BJ (cell line): Measurements from ENCODE around the gene OXER1. TPM values are rescaled to one million over a fixed set of nuclear protein-coding genes. Genes with fewer than 3 reads are reported as not detected.

Experiments
- CTCF ChIA-PET: fragments of 350-600 bp; formaldehyde crosslinking; extraction: SDS; loops from one replicate; lab custom pipeline; 2021; ENCODE audit warnings: antibody characterized with exemption, inconsistent platforms; lab: Yijun Ruan, JAX
- POLR2A ChIA-PET: fragments of 300-600 bp; sonication (Branson Sonifier 250); formaldehyde crosslinking; extraction: SDS; loops from one replicate; lab custom pipeline; 2021; ENCODE audit warnings: antibody characterized with exemption; lab: Charles Lee
- DNase-seq: peaks from one replicate; pipeline ENCODE4 v3.0.0-alpha.2; 2011; ENCODE audit warnings: low read depth
- H3K27me3 ChIP-seq: 2 replicates; pipeline ENCODE4 v1.6.0; 2011; ENCODE audit warnings: low read length; ENCODE audit not compliant: control insufficient read depth, insufficient read depth
- H3K36me3 ChIP-seq: 2 replicates; pipeline ENCODE4 v1.5.1; 2011; ENCODE audit warnings: low read length; ENCODE audit not compliant: control insufficient read depth, insufficient read depth
- H3K4me3 ChIP-seq: 2 replicates; pipeline ENCODE4 v1.5.1; 2011; ENCODE audit warnings: low read depth, mild to moderate bottlenecking, control low read depth, low read length
- polyA plus RNA-seq: library from polyadenylated mRNA; depleted of rRNA; stranded (reverse); fragments of >200 nt; gene quantifications from 2 replicates; pipeline ENCODE4 v1.2.3, GENCODE V29; 2011
- TF ChIP-seq, protein P1 (sequence below): IDR thresholded peaks from 2 replicates; pipeline ENCODE4 v1.5.1; 2011; ENCODE audit warnings: low read depth, mild to moderate bottlenecking, control low read depth, inconsistent platforms, low read length, moderate library complexity; ENCODE audit not compliant: insufficient read depth

OXER1 gene
- polyA plus RNA-seq, 1 experiment, result not detected

DNA sequence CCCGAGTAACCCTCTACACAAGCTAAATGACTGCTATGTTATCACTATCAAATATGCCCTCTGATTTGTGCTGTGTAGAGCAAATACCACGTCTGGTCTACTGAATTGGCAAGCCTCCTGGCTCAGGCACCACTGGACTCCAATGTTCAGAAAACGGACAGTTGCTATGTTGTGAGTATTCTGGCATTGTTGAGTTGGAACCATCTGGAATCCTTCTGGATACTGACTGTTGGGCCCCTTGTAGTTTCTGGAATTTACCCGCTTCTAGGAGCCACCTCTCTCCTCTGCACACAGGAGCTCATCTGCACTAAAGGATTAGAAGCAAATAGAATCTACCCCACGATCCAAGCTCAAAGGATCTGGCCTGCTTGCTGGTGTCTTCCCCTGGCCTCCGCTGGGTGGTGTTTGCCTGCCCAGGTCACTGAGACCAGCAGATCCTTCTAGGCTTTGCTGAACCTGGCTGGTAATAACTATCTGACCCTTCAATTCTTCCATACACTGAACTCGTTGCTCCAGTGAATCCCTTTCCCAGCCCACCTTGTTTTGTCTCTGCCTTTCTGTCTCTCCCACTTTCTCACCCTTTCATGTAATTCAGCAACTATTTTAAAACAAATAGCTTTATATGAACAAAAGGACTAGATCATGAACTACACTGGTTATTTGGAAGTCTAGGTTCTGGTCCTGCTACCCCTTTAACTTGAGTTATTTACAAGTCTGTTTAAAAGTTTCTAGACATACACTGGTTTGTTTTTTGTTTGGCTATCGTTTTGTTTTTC is 30.5 kb upstream of the OXER1 start:
- no peak for DNase-seq
- ChIA-PET CTCF (interaction anchor here (0.6 to 1.3 kb wide), 6 partner anchors 12 to 847 kb away, joined by 3 to 5 read pairs (median 3); partner anchors contain the start of gene OXER1), POLR2A (no interaction called here)
- H3K27me3 ChIP-seq, result peaks cover 12% of the 10 kb centered on the region
- H3K36me3 ChIP-seq, result no peaks in the 10 kb centered on the region
- TF ChIP-seq, protein P1, sequence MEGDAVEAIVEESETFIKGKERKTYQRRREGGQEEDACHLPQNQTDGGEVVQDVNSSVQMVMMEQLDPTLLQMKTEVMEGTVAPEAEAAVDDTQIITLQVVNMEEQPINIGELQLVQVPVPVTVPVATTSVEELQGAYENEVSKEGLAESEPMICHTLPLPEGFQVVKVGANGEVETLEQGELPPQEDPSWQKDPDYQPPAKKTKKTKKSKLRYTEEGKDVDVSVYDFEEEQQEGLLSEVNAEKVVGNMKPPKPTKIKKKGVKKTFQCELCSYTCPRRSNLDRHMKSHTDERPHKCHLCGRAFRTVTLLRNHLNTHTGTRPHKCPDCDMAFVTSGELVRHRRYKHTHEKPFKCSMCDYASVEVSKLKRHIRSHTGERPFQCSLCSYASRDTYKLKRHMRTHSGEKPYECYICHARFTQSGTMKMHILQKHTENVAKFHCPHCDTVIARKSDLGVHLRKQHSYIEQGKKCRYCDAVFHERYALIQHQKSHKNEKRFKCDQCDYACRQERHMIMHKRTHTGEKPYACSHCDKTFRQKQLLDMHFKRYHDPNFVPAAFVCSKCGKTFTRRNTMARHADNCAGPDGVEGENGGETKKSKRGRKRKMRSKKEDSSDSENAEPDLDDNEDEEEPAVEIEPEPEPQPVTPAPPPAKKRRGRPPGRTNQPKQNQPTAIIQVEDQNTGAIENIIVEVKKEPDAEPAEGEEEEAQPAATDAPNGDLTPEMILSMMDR, result peak; percentile 60
- no peak overlapping the region for H3K4me3 ChIP-seq

DNA sequence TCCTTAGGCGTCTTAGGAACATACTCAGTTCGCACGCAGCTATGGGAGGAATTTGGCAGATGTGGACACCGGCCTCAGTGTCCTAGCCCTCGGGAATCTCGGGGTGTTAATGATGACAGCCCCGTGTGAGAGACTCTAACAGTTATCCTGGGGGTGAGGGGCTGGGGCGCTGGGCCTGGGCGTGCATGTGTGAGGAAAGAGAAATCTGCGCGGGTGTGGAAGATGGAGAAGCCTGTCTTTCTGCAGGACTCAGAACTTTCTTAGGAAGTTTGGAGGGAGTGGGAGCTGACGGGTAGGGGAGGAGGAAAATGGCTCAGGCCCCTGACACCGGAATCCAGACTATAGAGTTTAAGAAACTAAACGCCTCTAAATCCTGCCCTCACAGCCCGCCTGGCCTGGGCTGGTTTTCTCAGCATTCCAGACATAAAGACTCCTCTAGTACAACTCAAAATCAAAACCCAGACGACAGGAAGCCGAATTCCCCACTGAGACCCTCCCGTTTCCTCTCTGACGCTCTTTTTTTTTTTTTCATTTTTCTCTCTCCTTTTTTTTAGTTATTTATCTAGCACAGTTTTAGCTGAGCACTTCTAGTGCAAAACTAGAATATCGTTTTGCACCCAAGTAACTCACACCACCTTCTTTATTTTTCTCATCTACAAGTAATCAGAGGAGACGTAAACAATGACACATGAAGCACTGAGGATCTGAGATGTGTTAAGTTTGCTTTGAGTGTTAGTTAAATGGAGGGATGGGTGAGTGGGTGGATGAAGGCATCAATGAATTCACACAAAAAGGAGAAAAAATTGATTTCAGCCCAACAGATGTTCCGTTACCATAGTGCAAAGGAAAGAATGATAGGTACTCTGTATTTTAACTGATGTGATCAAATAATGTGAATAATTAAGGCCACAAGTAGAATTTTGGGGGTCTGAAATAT is 29.7 kb upstream of the OXER1 start:
- no peaks in the 10 kb centered on the region for H3K36me3 ChIP-seq
- no peak for DNase-seq
- TF ChIP-seq, protein P1, result no peak
- POLR2A ChIA-PET, result no interaction called here
- H3K4me3 ChIP-seq, result no peak overlapping the region
- CTCF ChIA-PET, result interaction anchor here (0.6 to 1.1 kb wide), 2 partner anchors 17 to 116 kb away, joined by 3 read pairs; no protein-coding TSS in a partner anchor
- H3K27me3 ChIP-seq, result peaks cover 12% of the 10 kb centered on the region

DNA sequence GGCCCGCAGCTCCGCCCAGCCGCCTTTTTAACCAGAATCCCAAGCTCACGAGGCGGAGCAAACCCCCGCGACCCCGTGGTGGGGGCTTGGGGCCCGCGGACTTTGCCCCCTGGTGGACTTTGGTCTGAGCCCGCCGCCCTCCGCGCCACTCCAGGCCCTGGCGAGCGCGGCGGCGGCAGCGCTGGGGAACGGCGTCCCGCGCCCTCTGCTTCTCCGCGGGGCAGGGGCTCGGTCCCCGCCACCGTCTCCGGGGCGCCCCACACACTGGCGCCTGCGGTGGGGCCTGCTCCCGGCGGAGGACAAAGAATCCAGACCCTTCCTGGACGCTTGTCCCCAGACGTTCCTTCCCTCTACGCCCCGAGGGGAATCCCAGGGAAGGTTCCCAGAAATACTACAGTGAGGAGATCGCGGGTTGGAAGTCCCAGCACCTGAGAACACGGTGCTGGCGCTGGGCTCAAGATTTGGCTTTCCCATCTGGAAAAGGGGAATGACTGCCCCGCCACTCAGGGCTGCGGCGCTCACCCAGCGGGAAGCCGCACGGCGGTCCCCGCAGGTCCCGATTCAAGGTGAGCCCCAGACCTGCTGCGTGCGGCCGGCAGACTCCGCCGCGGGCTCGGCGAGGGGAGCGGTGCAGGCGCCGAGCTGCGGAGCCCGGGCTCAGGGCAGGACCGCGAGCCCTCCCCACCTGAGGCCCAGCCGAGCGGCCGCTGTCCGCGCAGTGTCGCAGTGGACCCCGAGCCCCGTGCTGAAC is 28.8 kb upstream of the OXER1 start, which contains the start of gene HAAO:
TSS of gene HAAO (minus strand) at position 1 of the 751 bp plus-strand sequence. CDS start 47 bp downstream, outside the sequence.
- ChIA-PET POLR2A (no interaction called here), CTCF (interaction anchor here (1.0 kb wide), 1 partner anchor 10 kb away, joined by 3 read pairs; no protein-coding TSS in a partner anchor)
- no peak for DNase-seq
- peaks cover 12% of the 10 kb centered on the region for H3K27me3 ChIP-seq
- TF ChIP-seq, protein P1, result 0 out of 2 replicates have a peak, but pooled peaks have one; percentile 16
- no peaks in the 10 kb centered on the region for H3K36me3 ChIP-seq
- H3K4me3 ChIP-seq, result peak within 1 kb of the TSS; percentile 22

DNA sequence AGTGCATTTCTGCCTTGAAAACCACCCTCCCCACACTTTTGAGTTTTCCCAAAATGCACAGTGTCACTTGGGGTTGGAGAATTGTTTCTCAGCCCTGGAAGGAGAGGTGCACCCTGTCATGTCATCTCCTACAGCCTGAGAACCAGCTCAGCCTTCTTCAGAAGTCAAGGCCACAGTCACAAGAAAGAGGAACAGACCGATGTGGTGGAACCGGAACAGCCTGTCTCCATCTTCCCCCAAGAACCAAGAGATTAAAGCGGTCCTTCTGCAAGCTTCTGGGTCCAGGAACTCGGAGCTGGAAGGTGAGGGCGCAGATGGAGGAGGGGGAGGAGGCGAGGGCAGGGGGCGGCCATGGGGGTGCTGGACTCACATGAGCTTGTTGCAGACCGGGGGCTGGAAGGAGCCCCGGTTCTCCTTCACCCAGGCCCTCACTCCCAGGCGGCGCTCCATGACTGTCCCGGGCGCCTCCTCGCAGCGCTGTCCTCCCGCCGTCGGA is 28.2 kb upstream of the OXER1 start:
- ChIA-PET POLR2A (no interaction called here), CTCF (interaction anchor here (1.0 kb wide), 1 partner anchor 9 kb away, joined by 3 read pairs; no protein-coding TSS in a partner anchor)
- TF ChIP-seq, protein P1, result no peak
- H3K27me3 ChIP-seq, result peaks cover 12% of the 10 kb centered on the region
- H3K36me3 ChIP-seq, result no peaks in the 10 kb centered on the region
- peak overlapping the region; percentile 22 for H3K4me3 ChIP-seq
- no peak for DNase-seq
